ENCODE results near the gene HSPA4. TPM values are rescaled to one million over a fixed set of nuclear protein-coding genes. Genes with fewer than 3 reads are reported as not detected.
"Not testable (repeated sequence)": the region's sequence is repeated elsewhere in the genome, so short reads cannot be mapped to it uniquely, and the experiment has no call there.

The HSPA4 gene
- total RNA-seq, 1 donor from 2014 or later, result 240 TPM

DNA sequence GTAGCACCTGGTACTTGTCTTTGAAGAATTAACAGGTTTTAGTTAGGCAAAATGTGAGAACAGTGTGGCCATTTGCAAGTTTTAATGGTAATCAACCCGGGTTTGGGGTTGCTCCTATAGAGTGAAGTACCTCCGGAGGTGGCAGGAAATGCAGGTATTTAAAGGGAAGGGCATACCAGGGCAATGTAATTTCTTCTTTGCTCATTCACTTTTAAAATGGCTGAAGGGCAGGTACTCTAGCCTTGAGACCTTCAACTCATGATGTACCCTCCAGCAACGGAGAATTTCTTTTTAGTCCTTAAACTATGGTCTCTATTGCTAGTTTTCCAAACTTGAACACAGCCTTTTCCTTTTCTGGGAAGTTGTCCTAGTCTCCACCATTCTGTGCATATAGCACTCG, 1.3 kb upstream of the HSPA4 start:
- no peak for DNase-seq (ENCODE audit: low read depth)

DNA sequence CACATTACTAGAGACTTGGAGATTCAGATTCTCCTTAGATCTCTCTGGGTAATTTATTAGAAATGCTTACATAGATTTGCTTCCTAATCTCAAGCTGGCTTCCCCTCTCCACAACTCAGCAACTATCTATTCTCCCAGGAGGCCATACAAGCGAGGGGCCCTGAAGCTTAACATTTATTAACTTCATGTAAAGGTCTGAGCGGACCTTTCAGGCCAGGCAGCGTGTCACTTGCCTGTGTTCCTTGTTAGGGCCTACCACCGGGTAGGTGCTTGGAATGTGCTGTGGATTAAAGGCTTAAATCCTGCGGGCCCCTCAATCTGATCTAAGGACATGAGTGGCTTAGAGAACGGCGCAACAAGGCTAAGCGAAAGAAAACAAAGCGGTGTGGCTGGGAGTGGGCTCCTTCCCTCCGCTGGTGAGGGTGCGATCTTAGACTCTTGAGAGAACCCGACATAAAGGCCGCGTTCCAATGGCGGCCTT, 712 bp upstream of the HSPA4 start:
- peak; percentile 34 for DNase-seq (ENCODE audit: low read depth)

DNA sequence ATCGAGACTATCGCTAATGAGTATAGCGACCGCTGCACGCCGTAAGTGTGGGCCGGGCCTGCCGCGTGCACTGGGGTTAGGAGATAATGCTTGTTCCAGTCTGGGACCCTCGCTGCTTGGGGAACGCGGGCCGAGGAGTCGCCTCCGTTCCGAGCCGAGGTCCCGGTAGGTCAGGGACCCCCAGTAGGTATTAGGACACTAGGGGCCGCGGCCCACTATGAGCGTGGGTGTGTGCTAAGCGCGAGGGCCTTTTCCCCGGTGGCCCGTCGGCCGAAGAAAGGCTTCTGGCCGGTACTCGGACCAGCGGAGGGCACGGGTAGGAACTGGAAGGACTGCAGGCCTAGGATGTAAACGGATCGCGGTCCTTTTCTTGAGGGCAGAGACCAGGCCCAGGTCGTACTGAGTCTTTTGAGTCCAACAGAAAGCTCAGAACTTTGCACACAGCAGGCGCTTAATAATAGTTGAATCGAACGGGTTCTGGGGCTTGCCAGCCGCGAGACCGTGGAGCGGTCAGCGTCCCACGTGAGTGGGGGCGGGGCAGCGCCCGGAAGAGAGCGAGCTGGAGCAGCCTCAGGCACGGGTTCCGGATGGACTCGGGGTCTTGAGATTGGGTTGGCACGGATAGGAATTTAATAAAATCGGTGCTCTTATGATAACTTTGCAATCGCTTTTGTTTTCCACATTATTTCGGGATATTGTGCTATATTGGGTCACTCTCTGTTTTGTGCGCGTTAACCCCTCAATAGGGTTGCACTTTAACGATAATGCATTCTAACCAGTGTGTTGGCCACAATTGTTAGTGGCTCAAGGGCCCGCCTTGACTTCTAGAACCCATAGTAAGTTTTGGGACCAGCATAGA, 733 bp downstream of the HSPA4 start:
- peak; percentile 23 for DNase-seq (ENCODE audit: low read depth)

DNA sequence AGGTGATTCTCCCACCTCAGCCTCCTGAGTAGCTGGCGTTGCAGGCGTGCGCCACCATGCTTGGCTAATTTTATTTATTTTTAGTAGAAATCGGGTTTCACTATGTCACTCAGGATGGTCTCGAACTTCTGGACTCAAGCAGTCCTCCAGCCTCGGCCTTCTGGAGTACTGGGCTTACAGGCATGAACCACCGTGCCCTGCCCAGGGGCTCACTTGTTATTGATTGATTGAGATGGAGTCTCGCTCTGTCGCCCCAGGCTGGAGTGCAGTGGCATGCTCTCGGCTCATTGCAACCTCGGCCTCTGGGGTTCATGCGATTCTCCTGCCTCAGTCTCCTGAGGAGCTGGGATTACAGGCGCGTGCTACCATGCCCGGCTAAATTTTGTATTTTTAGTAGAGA, 1.6 kb downstream of the HSPA4 start:
- no peak for DNase-seq (ENCODE audit: low read depth)

DNA sequence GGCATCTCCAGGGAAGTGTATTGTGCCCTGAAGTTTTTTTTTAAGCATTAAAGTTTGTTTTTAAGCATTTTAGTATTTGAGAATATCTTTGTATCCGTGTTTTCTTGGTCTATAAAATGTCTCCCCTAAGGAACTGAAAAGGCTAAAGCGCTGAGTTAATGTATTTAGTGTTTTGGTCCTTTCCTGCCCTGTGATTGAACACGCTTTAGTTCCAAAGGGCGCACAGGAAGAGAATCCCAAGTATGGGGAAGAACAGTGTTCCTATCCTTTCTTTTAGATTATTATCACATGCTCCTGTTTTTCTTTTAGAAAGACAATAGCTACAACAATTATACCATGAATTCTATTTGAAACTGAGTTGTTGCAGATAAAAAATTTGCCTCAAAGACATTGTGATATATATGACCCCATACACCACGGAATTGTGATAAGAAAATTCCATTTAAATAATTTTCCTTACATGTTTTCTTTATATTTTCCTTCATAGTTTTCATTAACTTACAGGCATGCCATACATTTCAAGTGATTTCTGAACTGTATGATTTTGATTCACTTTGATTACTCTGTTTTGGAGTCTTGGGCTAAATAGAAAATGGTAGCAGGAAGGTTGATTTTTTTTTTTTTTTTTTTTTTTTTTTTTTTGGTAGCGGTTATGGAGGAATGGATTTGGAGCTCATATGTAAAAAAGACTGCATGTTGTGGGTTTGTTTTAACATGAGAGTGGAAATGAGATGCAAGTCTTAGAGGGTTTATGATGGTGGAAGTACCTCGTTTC, 3.1 kb downstream of the HSPA4 start:
- DNase-seq (ENCODE audit: low read depth), result no peak

DNA sequence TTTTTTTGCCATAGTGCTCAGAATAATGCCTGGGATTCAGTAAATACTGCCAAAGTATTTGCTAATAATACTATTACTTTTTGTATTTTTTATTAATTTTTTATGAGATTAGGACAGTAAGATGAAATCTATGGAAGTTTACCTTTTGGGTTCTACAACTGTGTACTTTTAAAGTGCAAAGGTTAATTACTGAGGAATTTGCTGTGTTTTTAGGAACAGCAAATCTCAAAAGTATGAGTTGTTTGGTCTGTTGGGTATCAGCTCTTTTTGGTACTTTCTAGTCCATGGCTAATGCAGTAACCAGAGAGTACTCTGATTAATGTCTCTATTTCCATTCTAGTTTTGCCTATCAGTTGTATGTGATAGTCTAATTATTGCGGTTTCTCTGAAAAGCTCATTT, 5.1 kb downstream of the HSPA4 start:
- DNase-seq (ENCODE audit: low read depth), result no peak

DNA sequence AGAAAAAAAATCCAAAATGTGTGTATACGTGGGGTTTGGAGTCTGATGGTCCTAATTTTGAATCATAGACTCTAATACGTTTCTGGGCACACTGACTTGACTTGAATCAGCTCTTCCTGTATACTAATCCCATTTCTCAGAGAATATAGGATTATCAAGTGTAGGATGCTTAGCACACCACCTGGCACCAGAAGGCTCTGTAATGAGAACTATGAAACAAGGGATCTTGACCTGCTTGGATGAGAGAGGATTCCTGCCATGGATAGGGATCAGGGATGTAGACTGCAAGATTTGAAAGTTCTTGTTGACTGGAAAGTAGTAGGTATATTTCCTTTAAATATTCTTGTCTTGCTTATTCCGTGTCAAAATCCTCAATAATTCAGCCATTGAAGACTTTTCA, 7.8 kb downstream of the HSPA4 start:
- no peak for DNase-seq (ENCODE audit: low read depth)

DNA sequence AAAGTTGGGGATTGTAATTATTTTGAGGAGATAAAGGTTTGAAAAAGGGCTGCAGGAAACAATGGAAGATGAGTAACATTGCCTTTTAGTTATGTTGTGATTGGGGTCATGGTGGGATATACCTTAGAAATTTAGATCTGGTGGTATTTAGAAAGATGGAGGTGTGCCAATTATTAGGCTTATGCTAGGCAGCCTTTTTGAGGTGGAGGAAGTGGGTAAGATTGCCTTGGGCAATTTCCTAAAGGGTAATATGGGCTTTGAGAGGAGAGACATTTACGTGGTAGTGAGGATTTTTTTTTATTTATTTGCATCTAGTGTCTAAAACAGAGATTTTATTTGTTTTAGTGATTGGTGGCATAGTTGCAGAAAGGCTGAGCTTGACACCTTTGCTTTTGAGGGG, 10.5 kb downstream of the HSPA4 start:
- no peak for DNase-seq (ENCODE audit: low read depth)

DNA sequence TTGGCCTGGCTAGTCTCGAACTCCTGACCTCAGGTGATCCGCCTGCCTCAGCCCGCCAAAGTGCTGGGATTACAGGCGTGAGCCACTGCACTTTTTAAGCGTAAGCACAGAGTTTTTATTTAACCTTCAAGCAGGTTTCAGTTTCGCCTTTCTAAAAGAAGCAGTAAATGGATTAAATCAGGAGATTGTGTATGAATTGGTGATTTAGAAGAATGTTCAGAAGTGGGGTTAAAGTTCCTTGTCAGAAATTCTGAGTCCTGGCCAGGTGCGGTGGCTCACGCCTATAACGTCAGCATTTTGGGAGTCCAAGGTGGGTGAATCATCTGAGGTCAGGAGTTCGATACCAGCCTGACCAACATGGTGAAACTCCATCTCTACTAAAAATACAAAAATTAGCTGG, 12.2 kb downstream of the HSPA4 start:
- DNase-seq (ENCODE audit: low read depth), result peak; percentile 45

DNA sequence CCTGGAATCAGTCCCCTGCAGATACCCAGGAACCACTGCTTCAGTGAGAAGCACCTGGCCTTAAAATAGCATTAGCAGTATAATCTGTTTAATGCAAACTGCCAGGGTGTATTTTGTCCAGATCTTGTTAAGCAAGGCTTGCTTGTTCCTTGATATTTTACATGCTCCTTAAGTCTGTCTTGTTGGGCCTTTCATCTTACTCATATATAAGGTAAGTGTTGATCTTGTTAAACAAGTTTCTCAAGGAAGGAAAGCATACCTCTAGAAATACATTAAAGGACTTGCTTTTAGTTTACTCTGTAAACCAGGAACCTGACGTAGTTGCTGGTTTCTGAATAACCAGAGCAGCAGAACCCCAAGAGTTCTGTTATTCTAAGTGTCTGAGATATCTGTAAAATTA, 13.7 kb downstream of the HSPA4 start:
- DNase-seq (ENCODE audit: low read depth), result peak; percentile 27

DNA sequence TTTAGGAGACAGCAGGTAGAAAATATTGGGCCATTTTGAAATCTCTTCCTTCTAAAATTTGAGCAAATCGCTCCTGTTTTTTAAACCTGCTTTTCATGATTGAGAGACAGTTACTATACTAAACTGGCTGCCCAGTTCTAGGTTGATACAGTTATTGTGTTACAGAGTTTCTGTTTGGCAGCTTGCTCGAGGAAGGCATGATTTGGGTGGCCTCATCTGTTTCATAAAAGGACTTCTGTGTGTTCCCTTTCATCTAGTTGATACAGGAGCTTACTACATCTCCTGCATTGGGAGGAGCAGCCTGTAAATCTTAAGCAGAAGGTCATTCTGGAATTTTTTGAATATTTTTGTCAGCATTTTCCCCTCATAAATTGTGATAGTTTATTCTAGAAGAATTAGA, 14.2 kb downstream of the HSPA4 start:
- no peak for DNase-seq (ENCODE audit: low read depth)

DNA sequence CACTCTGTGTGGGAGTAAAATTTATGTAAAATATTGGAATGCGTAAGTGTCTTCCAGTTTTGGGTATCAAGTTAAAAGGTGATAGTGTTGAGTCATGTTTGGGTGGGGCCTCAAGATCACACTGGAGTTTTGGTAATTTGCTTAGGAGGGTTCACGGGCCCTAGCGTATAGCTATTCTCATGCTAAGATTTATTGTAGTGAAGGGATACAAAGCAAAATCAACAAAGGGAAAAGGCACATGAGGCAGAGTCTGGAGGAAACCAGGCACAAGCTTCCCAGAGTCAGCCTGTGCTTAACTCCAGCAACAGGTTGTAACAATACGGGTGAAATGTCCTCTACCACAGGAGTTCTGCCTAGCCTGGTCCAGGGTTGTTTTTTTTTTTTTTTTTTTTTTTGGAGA, 20.2 kb downstream of the HSPA4 start:
- no peak for DNase-seq (ENCODE audit: low read depth)

DNA sequence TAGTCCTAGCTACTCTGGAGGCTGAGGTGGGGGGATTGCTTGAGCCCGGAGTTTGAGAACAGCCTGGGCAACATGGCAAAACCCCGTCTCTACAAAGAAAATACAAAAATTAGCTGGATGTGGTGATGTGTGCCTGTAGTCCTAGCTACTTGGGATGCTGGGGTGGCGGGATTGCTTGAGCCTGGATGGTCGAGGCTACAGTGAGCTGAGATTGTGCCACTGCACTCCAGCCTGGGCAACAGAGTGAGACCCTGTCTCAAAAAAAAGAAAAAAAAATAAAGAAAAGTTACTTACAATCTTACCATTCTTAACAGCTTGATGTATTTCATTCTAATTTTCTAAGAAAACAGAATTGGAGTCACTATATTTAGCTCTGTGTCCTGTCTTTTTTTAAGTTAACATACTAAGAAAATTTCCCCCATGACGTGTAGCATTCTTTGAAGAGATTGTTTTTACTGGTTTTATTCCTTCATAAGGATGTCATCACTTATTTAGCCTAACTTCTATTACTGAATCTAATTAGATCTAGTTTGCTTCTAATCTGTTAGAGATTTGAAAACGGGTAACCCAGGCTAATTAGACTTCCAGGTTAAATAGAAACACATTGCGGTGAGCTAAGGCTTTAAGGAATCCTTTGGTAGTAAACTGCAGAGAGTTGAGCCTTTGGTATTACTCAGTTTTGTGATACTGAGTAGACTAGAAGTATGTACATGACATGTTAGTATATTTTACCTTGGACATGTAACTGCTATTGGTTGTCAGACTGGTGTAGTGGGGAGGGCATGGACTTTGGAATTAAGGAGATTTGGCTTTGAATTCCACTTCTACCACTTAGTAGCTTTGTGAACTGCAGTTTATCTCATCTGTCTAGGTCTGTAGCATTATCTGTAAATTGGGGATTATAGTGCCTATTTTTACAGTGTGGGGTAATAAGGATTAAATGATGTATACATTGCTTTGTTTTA, 24.0 kb downstream of the HSPA4 start:
- DNase-seq (ENCODE audit: low read depth), result no peak

DNA sequence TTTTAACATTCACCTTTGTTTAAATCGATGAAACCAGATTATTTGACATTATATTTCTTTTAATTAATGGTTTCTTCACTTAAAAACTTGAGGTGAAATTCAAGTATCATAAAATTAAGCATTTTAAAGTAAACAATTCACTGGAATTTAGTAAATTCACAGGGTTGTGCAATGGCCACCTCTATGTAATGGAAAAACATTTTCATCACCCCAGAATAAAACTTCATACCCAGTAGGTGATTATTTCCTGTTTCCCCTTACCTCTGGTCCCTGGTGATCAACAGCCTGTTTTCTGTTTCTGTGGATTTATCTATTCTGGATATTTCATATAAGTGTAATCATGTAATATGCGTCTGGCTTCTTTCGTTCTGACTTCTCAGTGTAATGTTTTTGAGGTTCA, 27.2 kb downstream of the HSPA4 start:
- no peak for DNase-seq (ENCODE audit: low read depth)

DNA sequence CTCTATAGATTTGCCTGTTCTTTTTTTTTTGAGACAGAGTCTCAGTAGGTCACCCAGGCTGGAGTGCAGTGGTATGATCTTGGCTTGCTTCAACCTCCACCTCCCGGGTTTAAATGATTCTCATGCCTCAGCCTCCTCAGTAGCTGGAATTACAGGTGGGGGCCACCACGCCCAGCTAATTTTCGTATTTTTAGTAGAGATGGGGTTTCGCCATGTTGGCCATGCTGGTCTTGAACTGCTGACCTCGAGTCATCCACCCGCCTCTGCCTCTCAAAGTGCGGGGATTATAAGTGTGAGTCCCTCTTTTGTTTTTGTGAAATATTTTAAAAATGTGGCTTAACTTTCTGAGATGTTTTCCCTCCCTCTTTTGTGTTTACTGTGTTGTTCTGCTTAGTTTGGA, 29.2 kb downstream of the HSPA4 start:
- DNase-seq (ENCODE audit: low read depth), result no peak

DNA sequence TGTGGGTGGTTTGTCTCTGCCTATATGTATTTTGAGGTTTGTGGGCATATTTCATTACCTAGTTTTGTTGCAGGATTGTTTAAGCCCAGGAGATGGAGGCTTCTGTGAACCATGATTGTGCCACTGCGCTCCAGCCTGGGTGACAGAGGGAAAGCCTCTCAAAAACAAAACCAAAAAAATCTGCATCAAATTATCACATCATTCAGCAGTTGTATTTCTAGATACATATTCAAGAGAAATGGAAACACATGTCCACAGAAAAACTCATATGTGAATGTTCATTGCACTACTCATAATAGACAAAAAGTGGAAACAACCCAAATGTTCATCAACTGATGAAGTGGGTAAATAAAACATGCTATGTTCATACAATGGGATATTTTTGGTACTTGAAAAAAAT, 29.9 kb downstream of the HSPA4 start:
- no peak for DNase-seq (ENCODE audit: low read depth)

DNA sequence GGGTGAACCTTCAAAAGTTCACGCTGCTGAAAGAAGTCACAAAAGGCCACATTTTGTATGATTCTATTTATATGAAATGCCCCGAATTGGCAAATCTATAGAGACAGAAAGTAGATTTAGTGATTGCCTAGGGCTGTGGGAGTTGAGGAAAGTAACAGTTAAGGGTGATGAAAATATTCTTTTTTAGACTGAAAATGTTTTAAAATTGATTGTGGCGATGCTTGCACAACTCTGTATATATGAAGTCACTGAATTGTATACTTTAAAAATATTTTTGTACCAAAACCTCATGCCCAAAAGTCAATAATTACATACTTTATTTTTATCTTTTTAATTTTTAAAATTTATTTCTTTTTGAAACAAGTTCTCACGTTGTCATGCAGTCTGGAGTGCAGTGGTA, 30.3 kb downstream of the HSPA4 start:
- DNase-seq (ENCODE audit: low read depth), result no peak

DNA sequence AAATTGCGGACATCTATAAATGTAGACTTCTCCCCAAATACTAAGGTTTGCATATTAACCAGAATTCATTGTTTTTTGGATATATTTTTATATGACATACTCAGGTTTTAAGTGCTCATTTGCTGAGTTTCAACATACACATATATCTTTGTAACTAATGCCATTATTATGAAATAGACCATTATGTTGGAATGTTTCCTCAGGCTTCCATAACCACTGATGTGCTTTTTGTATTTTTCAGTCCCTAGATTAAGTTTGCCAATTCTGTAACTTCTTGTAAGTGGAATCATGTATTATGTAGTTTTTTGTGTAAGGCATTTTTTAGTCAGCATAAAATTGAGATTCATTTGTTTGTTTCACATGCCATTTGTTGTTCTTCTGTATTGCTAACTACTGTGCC, 32.1 kb downstream of the HSPA4 start:
- no peak for DNase-seq (ENCODE audit: low read depth)

DNA sequence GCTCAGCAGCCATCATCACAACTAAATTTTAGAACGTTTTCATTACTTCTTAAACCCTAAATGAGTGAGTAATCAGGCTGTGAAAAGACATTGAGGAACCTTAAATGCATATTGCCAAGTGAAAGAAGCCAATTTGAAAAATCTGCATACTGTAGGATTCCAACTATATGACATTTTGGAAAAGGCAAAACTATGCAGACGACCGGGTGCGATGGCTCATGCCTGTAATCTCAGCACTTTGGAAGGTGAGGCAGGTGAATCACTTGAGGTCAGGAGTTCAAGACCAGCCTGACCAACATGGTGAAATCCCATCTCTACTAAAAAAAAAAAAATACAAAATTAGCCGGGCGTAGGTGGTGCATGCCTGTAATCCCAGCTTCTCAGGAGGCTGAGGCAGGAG, 33.4 kb downstream of the HSPA4 start:
- not testable (repeated sequence) for DNase-seq (ENCODE audit: low read depth)

DNA sequence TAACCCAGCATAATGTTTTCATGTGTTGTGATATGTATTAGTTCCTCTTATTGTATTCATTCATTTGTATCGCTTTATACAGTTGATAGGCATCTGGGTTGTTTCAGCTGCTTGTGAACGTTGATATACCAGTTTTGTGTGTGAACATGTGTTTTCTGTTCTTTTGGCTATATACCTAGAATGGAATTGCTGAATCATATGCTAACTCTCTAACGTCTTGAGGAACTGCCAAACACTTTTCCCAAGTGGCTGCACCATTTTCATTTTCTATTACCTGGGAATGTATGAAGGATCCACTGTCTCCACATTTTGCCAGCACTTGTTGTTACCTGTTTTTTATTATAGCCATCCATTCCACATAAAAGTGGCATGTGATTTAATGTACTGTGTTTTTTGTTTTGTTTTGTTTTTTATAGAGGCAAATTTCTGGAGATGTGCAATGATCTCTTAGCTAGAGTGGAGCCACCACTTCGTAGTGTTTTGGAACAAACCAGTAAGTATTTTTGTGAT, 34.6 kb downstream of the HSPA4 start:
- DNase-seq (ENCODE audit: low read depth), result no peak

DNA sequence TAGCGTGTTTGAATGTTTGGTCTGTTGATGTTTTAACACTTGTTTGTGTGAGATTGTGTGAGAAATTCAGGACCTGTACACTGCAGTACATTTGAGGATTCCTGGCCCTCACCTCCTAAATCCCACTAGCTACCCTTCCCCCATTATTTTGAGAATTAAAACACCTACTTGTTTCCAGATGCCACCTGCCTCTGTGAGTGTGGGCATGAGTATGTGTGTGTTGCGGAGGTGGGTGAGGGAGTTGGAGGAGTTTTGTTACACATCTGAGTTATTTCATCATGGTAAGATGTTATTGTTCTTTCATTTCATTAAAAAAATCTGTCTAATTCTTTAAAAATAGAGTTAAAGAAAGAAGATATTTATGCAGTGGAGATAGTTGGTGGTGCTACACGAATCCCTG, 36.3 kb downstream of the HSPA4 start:
- no peak for DNase-seq (ENCODE audit: low read depth)

DNA sequence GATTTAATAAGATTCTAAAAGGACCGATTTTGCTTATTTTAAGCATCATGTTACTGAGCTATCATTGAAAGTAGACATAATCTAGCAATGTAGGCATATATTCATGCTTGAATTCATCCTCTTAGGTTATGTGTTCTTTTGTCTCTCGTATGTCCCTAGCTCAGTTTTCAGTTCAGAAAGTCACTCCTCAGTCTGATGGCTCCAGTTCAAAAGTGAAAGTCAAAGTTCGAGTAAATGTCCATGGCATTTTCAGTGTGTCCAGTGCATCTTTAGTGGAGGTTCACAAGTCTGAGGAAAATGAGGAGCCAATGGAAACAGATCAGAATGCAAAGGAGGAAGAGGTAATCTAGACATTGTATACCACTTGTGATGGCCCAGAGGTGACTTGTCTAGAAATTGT, 39.2 kb downstream of the HSPA4 start:
- DNase-seq (ENCODE audit: low read depth), result no peak
